Stimulated activated CD4-positive, alpha-beta T cell treated with anti-CD3 and anti-CD28 coated beads, Interleukin-15, amount 100 ng/mL, for 1 hour (primary cell): ENCODE data around the gene KCNF1.

Experiments used
- DNase-seq, 2 donors: peaks; one replicate each; pipeline ENCODE4 v3.0.0-alpha.2; 2020; ENCODE audit warnings: low read depth in 1 of 2, low spot score in 1 of 2

KCNF1 gene

GRCh38 chr2:10911291-10912075 is at the start of gene KCNF1:
Gene KCNF1 (plus strand): TSS chr2:10911934. CDS start chr2:10912427, 493 bp downstream.
- DNase-seq: no peak

GRCh38 chr2:10862330-10862729 is 49.4 kb upstream of the KCNF1 start:
- no peak for DNase-seq

GRCh38 chr2:10863047-10863446 is 48.7 kb upstream of the KCNF1 start:
- DNase-seq: no peak

GRCh38 chr2:10863837-10864236 is 47.9 kb upstream of the KCNF1 start:
- DNase-seq: no peak

- no peak for DNase-seq
Measured at GRCh38 chr2:10864251-10864650, 47.5 kb upstream of the KCNF1 start.

GRCh38 chr2:10864861-10865636 is 46.7 kb upstream of the KCNF1 start:
- peak in 1 of 2 donors; percentile 6 for DNase-seq

GRCh38 chr2:10865841-10866240 is 45.9 kb upstream of the KCNF1 start:
- no peak for DNase-seq

GRCh38 chr2:10867692-10868420 is 43.9 kb upstream of the KCNF1 start:
- no peak for DNase-seq

- no peak for DNase-seq
Measured at GRCh38 chr2:10868465-10869314, 43.0 kb upstream of the KCNF1 start.

- no peak for DNase-seq
Measured at GRCh38 chr2:10871978-10872377, 39.8 kb upstream of the KCNF1 start.

GRCh38 chr2:10873171-10873570 is 38.6 kb upstream of the KCNF1 start:
- no peak for DNase-seq

GRCh38 chr2:10873790-10874437 is 37.8 kb upstream of the KCNF1 start:
- DNase-seq: no peak

- no peak for DNase-seq
Measured at GRCh38 chr2:10875126-10875525, 36.6 kb upstream of the KCNF1 start.

- DNase-seq: no peak
Measured at GRCh38 chr2:10876394-10876793, 35.3 kb upstream of the KCNF1 start.

- DNase-seq: no peak
Measured at GRCh38 chr2:10876963-10877362, 34.8 kb upstream of the KCNF1 start.

- DNase-seq: no peak
Measured at GRCh38 chr2:10877651-10878111, 34.1 kb upstream of the KCNF1 start.

- no peak for DNase-seq
Measured at GRCh38 chr2:10878268-10878915, 33.3 kb upstream of the KCNF1 start.

- DNase-seq: no peak
Measured at GRCh38 chr2:10879159-10879558, 32.6 kb upstream of the KCNF1 start.
